GM18873 (cell line): ENCODE results near the gene UPB1.
"Not testable (repeated sequence)": the region's sequence is repeated elsewhere in the genome, so short reads cannot be mapped to it uniquely, and the experiment has no call there.

Experiments used
- ATAC-seq: cut with Tn5 transposase; IDR thresholded peaks from one replicate; pipeline ENCODE4 v1.9.1; 2021; ENCODE audit warnings: mild to moderate bottlenecking, moderate library complexity, moderate number of reproducible peaks; ENCODE audit not compliant: unreplicated experiment, low FRiP score

UPB1 gene

GRCh38 chr22:24525416-24526037 lies 30.4 kb downstream of the UPB1 start:
- no peak for ATAC-seq

GRCh38 chr22:24526191-24526590 lies 31.1 kb downstream of the UPB1 start:
- no peak for ATAC-seq

- ATAC-seq, result no peak
These were observed 34.8 kb downstream of the UPB1 start for GRCh38 chr22:24529898-24530297.

- not testable (repeated sequence) for ATAC-seq
These were observed 35.8 kb downstream of the UPB1 start for GRCh38 chr22:24530968-24531367.

GRCh38 chr22:24532075-24532474 lies 36.9 kb downstream of the UPB1 start:
- ATAC-seq, result no peak

- no peak for ATAC-seq
These were observed 40.2 kb downstream of the UPB1 start for GRCh38 chr22:24535348-24535747.

GRCh38 chr22:24536089-24536488 lies 41.0 kb downstream of the UPB1 start:
- no peak for ATAC-seq

GRCh38 chr22:24540470-24540869 lies 45.3 kb downstream of the UPB1 start:
- no peak for ATAC-seq

GRCh38 chr22:24541681-24542515 lies 46.8 kb downstream of the UPB1 start:
- no peak for ATAC-seq

- no peak for ATAC-seq
These were observed 47.5 kb downstream of the UPB1 start for GRCh38 chr22:24542641-24543040.

- ATAC-seq, result no peak
These were observed 48.1 kb downstream of the UPB1 start for GRCh38 chr22:24543185-24543601.

- no peak for ATAC-seq
These were observed 48.6 kb downstream of the UPB1 start for GRCh38 chr22:24543679-24544243.

- no peak for ATAC-seq
These were observed 53.7 kb downstream of the UPB1 start for GRCh38 chr22:24548812-24549211.

- ATAC-seq, result no peak
These were observed 55.1 kb downstream of the UPB1 start for GRCh38 chr22:24550028-24550901.

GRCh38 chr22:24550902-24551435 lies 55.8 kb downstream of the UPB1 start:
- no peak for ATAC-seq

GRCh38 chr22:24552503-24553286 lies 57.6 kb downstream of the UPB1 start:
- not testable (repeated sequence) for ATAC-seq

- no peak for ATAC-seq
These were observed 58.6 kb downstream of the UPB1 start for GRCh38 chr22:24553597-24554312.

- ATAC-seq, result peak; percentile 9
These were observed 59.4 kb downstream of the UPB1 start, which contains the start of gene GUCD1 for GRCh38 chr22:24554313-24555164. Gene GUCD1, minus strand, starts transcription at chr22:24555138. Its CDS starts 147 bp downstream, at chr22:24554991.
